ENCODE measurements around the gene IKZF2. TPM values are rescaled to one million over a fixed set of nuclear protein-coding genes. Genes with fewer than 3 reads are reported as not detected.

IKZF2 gene
- total and polyA plus RNA-seq, 2 experiments from 2014 or later: 2.6 to 10.1 TPM

GRCh38 chr2:213167271-213167930 lies 16.0 kb upstream of the IKZF2 start (continued):
- TF ChIP-seq REST (IDR thresholded peaks at IDR 0.05; ENCODE audit: unreplicated experiment) (no peak), JUNB (IDR thresholded peaks at IDR 0.05; ENCODE audit: unreplicated experiment) (no peak), ZNF114 (CRISPR knock-in tag; IDR thresholded peaks at IDR 0.05) (no peak), EZH2phosphoT487 (IDR thresholded peaks at IDR 0.05; ENCODE audit: unreplicated experiment) (no peak), EZH2 (IDR thresholded peaks at IDR 0.05; ENCODE audit: low read depth, unreplicated experiment) (no peak), NANOG (IDR thresholded peaks at IDR 0.05; ENCODE audit: borderline replicate concordance) (no peak), ZNF462 (CRISPR knock-in tag; IDR thresholded peaks at IDR 0.05) (no peak)
